AG04450 (cell line): ENCODE measurements around the gene ADAMTSL2. TPM values are rescaled to one million over a fixed set of nuclear protein-coding genes. Genes with fewer than 3 reads are reported as not detected.
A peak's percentile ranks its signal among the peaks of the same experiment; 100 is the strongest.

Experiments
- CTCF ChIA-PET: fragments of 300-600, 350-600 bp; formaldehyde crosslinking; extraction: SDS; loops from one replicate; lab custom pipeline; 2022; ENCODE audit warnings: antibody characterized with exemption, inconsistent platforms; lab: Charles Lee
- POLR2A ChIA-PET: fragments of 350-600 bp; formaldehyde crosslinking; extraction: SDS; loops from one replicate; lab custom pipeline; 2021; ENCODE audit warnings: antibody characterized with exemption, inconsistent platforms; lab: Yijun Ruan, JAX
- DNase-seq: peaks from one replicate; pipeline ENCODE4 v3.0.0-alpha.2; 2011; ENCODE audit warnings: low read depth, low spot score
- H3K27ac ChIP-seq: one replicate; pipeline ENCODE4 v1.5.1; 2012; ENCODE audit warnings: low read depth, low read length, control low read depth
- H3K27me3 ChIP-seq: one replicate; pipeline ENCODE4 v1.6.0; 2012; ENCODE audit warnings: low read length; ENCODE audit not compliant: control insufficient read depth, insufficient read depth
- H3K4me3 ChIP-seq: 2 replicates; pipeline ENCODE4 v1.5.1; 2011; ENCODE audit warnings: mild to moderate bottlenecking, low read depth, low read length, control low read depth
- H3K9me3 ChIP-seq: 2 replicates; pipeline ENCODE4 v1.5.1; 2012; ENCODE audit warnings: low read length; ENCODE audit not compliant: control insufficient read depth, insufficient read depth
- CTCF ChIP-seq: IDR thresholded peaks from 2 replicates; pipeline ENCODE4 v1.5.1; 2011; ENCODE audit warnings: low read depth, low read length, control low read depth, inconsistent platforms
- polyA plus RNA-seq: library from polyadenylated mRNA; depleted of rRNA; stranded (reverse); fragments of >200 nt; gene quantifications from 2 replicates; pipeline ENCODE4 v1.2.3, GENCODE V29; 2011

Gene ADAMTSL2
- polyA plus RNA-seq, 1 experiment = not detected

GRCh38 chr9:133589454-133590227 is 55.1 kb downstream of the ADAMTSL2 start:
- peaks cover 22% of the 10 kb centered on the region for H3K27me3 ChIP-seq
- no peak overlapping the region for H3K27ac ChIP-seq
- TF ChIP-seq CTCF = peak; percentile 33; the same call in 1 of the 2 replicates
- H3K4me3 ChIP-seq = no peak overlapping the region
- ChIA-PET POLR2A (no interaction called here), CTCF (no interaction called here)
- no peak for DNase-seq
- H3K9me3 ChIP-seq = peaks cover 17% of the 10 kb centered on the region

GRCh38 chr9:133590231-133590855 is 55.8 kb downstream of the ADAMTSL2 start:
- H3K27me3 ChIP-seq = peaks cover 18% of the 10 kb centered on the region
- no peak for DNase-seq
- H3K9me3 ChIP-seq = peaks cover 17% of the 10 kb centered on the region
- ChIA-PET POLR2A (no interaction called here), CTCF (no interaction called here)
- TF ChIP-seq CTCF = no peak
- H3K27ac ChIP-seq = no peak overlapping the region
- no peak overlapping the region for H3K4me3 ChIP-seq

- ChIA-PET POLR2A (no interaction called here), CTCF (no interaction called here)
- Histone ChIP-seq H3K9me3 (peaks cover 23% of the 10 kb centered on the region), H3K4me3 (no peak overlapping the region), H3K27ac (no peak overlapping the region), H3K27me3 (peaks cover 10% of the 10 kb centered on the region)
- TF ChIP-seq CTCF = no peak
- DNase-seq = no peak
Measured at GRCh38 chr9:133591116-133591910, 56.8 kb downstream of the ADAMTSL2 start.

- Histone ChIP-seq H3K27ac (no peak overlapping the region), H3K27me3 (peaks cover 11% of the 10 kb centered on the region), H3K9me3 (peaks cover 27% of the 10 kb centered on the region), H3K4me3 (no peak overlapping the region)
- ChIA-PET POLR2A (no interaction called here), CTCF (no interaction called here)
- DNase-seq = no peak
- TF ChIP-seq CTCF = no peak
Measured at GRCh38 chr9:133591985-133592384, 57.5 kb downstream of the ADAMTSL2 start.
